Tibial nerve (tissue), 3 donors: ENCODE results near the gene CNOT2.

Experiments
- CTCF ChIP-seq, 5 experiments: fragments of 200-600 bp in 3 of 5; fragments of 450-650 bp in 2 of 5; sonication (generic) in 3 of 5; IDR thresholded peaks; one replicate each; pipeline ENCODE4 v1.5.1; 2016 to 2019; ENCODE audit warnings: antibody characterized with exemption in 5 of 5, mild to moderate bottlenecking in 3 of 5, moderate library complexity in 2 of 5
- POLR2A ChIP-seq, 2 donors: fragments of 450-650 bp; IDR thresholded peaks; one replicate each; pipeline ENCODE4 v1.6.1; 2017; ENCODE audit warnings: antibody characterized with exemption in 2 of 2, mild to moderate bottlenecking in 2 of 2, moderate library complexity in 2 of 2

GRCh38 chr12:70359458-70360197 lies 116.4 kb downstream of the CNOT2 start:
- TF ChIP-seq CTCF (IDR thresholded peaks at IDR 0.05) (no peak), POLR2A (IDR thresholded peaks at IDR 0.05) (no peak)
